CD14-positive monocyte (primary cell): ENCODE measurements around the gene DPP10. TPM values are rescaled to one million over a fixed set of nuclear protein-coding genes. Genes with fewer than 3 reads are reported as not detected.
"Not testable (repeated sequence)": the region's sequence is repeated elsewhere in the genome, so short reads cannot be mapped to it uniquely, and the experiment has no call there.

Experiments used
- DNase-seq, 3 donors: peaks; one replicate each; pipeline ENCODE4 v3.0.0-alpha.2; 2011 to 2022
- H2AFZ ChIP-seq: 2 replicates; pipeline ENCODE4 v1.6.0; 2012; ENCODE audit warnings: mild to moderate bottlenecking, low read depth, low read length, inconsistent platforms; ENCODE audit not compliant: insufficient read depth, poor library complexity, severe bottlenecking
- H3K27ac ChIP-seq, 2 donors: 1 replicate in 1 of 2; 2 replicates in 1 of 2; pipeline ENCODE4 v1.5.1; 2012 to 2013; ENCODE audit warnings: low read length in 2 of 2, control low read depth in 1 of 2, inconsistent platforms in 1 of 2, low read depth in 1 of 2, mild to moderate bottlenecking in 1 of 2
- H3K27me3 ChIP-seq, 2 donors: one replicate each; pipeline versions ENCODE4 v1.6.0 to v1.6.1; 2011 to 2013; ENCODE audit warnings: low read length in 2 of 2; ENCODE audit not compliant: control insufficient read depth in 2 of 2, insufficient read depth in 2 of 2
- H3K36me3 ChIP-seq, 2 donors: replicated peaks in 1 of 2; 1 replicate in 1 of 2; 2 replicates in 1 of 2; pipeline versions ENCODE4 v1.5.1 to v1.6.1; 2012 to 2013; ENCODE audit warnings: low read length in 2 of 2, control low read depth in 1 of 2, inconsistent platforms in 1 of 2, mild to moderate bottlenecking in 1 of 2; ENCODE audit not compliant: insufficient read depth in 2 of 2, control insufficient read depth in 1 of 2
- H3K4me1 ChIP-seq, 2 donors: 1 replicate in 1 of 2; 2 replicates in 1 of 2; pipeline versions ENCODE4 v1.5.1 to v1.6.1; 2012 to 2013; ENCODE audit warnings: low read length in 2 of 2, control low read depth in 1 of 2, inconsistent platforms in 1 of 2, mild to moderate bottlenecking in 1 of 2, moderate library complexity in 1 of 2; ENCODE audit not compliant: insufficient read depth in 2 of 2, control insufficient read depth in 1 of 2
- H3K4me2 ChIP-seq: replicated peaks from 2 replicates; pipeline ENCODE3; 2012; ENCODE audit warnings: low read length, moderate library complexity, mild to moderate bottlenecking; ENCODE audit not compliant: poor library complexity, severe bottlenecking; ENCODE audit errors: extremely low read depth
- H3K4me3 ChIP-seq, 3 experiments: fragments of 200-600 bp in 1 of 3; sonication (generic) in 1 of 3; replicated peaks in 1 of 3; 1 replicate in 2 of 3; 2 replicates in 1 of 3; pipeline ENCODE4 v1.5.1; 2011 to 2013; ENCODE audit warnings: low read length in 3 of 3, mild to moderate bottlenecking in 3 of 3, control low read depth in 2 of 3, low read depth in 2 of 3, inconsistent platforms in 1 of 3, moderate library complexity in 1 of 3
- H3K79me2 ChIP-seq: 2 replicates; pipeline ENCODE4 v1.6.0; 2012; ENCODE audit warnings: mild to moderate bottlenecking, control low read depth, inconsistent platforms, low read length, moderate library complexity; ENCODE audit not compliant: insufficient read depth
- H3K9ac ChIP-seq: 2 replicates; pipeline ENCODE4 v1.6.0; 2017; ENCODE audit warnings: low read length, mild to moderate bottlenecking; ENCODE audit not compliant: insufficient read depth, poor library complexity, severe bottlenecking
- H3K9me3 ChIP-seq, 2 donors: replicated peaks in 1 of 2; 1 replicate in 1 of 2; 2 replicates in 1 of 2; pipeline versions ENCODE4 v1.5.1 to v1.6.1; 2012 to 2013; ENCODE audit warnings: low read length in 2 of 2, control low read depth in 1 of 2; ENCODE audit not compliant: control insufficient read depth in 1 of 2, insufficient read depth in 1 of 2
- H4K20me1 ChIP-seq: 2 replicates; pipeline ENCODE4 v1.6.0; 2012; ENCODE audit warnings: mild to moderate bottlenecking, low read length, control low read depth, moderate library complexity; ENCODE audit not compliant: insufficient read depth
- H3K27ac Mint-ChIP-seq, 7 donors: one replicate each; pipeline ENCODE4 v1.8.0; 2020; ENCODE audit warnings: mild to moderate bottlenecking in 7 of 7, mixed read lengths in 7 of 7, moderate library complexity in 6 of 7, inconsistent platforms in 2 of 7
- H3K27me3 Mint-ChIP-seq, 3 donors: one replicate each; pipeline ENCODE4 v1.8.0; 2021 to 2022; ENCODE audit warnings: low read depth in 3 of 3, mild to moderate bottlenecking in 3 of 3, mixed read lengths in 3 of 3, moderate library complexity in 3 of 3, inconsistent platforms in 1 of 3
- H3K36me3 Mint-ChIP-seq, 2 donors: one replicate each; pipeline ENCODE4 v1.8.0; 2020; ENCODE audit warnings: mixed read lengths in 2 of 2, inconsistent platforms in 1 of 2, mild to moderate bottlenecking in 1 of 2
- H3K4me1 Mint-ChIP-seq: one replicate; pipeline ENCODE4 v1.8.0; 2020; ENCODE audit warnings: mild to moderate bottlenecking, mixed read lengths
- H3K4me3 Mint-ChIP-seq, 2 donors: one replicate each; pipeline ENCODE4 v1.8.0; 2020; ENCODE audit warnings: mild to moderate bottlenecking in 2 of 2, mixed read lengths in 2 of 2, moderate library complexity in 1 of 2
- H3K9me3 Mint-ChIP-seq, 7 donors: one replicate each; pipeline ENCODE4 v1.8.0; 2020 to 2022; ENCODE audit warnings: mixed read lengths in 7 of 7, mild to moderate bottlenecking in 6 of 7, moderate library complexity in 6 of 7, inconsistent platforms in 2 of 7
- CTCF ChIP-seq: fragments of 200-600 bp; IDR thresholded peaks from one replicate; pipeline ENCODE4 v1.8.0; 2022; ENCODE audit warnings: antibody characterized with exemption, mild to moderate bottlenecking
- WGBS: methylation state at CpG from one replicate; pipeline ENCODE4 v1.1.5; 2013; ENCODE audit warnings: missing lambda C conversion rate; ENCODE audit not compliant: insufficient coverage; 5-methylcytosine and 5-hydroxymethylcytosine counted together
- intact Hi-C, 2 donors: fragments of 100-400 bp; cut with micrococcal nuclease; formaldehyde crosslinking; loops; one replicate each; pipeline versions ENCODE4 v1.15.0 to v1.15.1; 2023
- polyA plus RNA-seq, 3 donors: library from polyadenylated mRNA; depleted of rRNA in 1 of 3; unstranded in 2 of 3; stranded (reverse) in 1 of 3; fragments of 300-500 nt in 2 of 3; fragments of >200 nt in 1 of 3; fragmentation: Illumina TruSeq in 2 of 3; gene quantifications; 1 replicate in 2 of 3; 2 replicates in 1 of 3; pipeline ENCODE4 v1.2.3, GENCODE V29; 2012 to 2021

The DPP10 gene
- polyA plus RNA-seq, 3 donors: not detected

DNA sequence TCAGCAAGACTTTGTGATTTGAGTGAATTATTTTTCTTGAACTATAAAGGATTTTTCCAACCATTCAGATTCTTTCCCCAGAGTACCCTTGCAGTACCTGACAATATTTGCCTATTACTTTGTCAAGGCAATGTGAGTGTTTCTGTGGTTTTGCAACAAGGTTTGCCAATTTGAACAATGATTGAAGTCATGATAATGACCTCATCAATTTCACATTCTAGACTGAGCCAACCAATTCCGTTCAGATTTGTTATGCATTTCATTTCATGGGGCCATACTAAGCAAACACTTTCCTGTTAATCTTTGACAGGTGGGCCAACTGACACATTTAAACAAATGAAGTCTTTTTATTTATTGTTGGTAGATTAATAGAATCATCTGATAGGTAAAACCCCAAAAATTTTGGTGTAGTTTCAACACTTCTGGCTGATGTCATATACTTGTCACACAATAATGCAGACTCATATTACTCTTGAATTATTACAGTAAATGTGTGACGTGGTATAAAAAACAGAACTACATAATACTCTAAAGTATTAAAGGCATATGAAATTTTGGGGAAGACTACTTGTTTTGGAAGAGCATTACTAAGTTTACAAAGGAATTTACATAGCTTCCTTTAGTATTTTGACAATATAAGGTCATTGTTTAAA, 526.4 kb downstream of the DPP10 start:
- Histone ChIP-seq H3K36me3 (no peaks in the 10 kb centered on the region), H3K9me3 (no peaks in the 10 kb centered on the region), H3K9ac (no peak overlapping the region), H2AFZ (no peak overlapping the region), H4K20me1 (no peaks in the 10 kb centered on the region), H3K4me1 (no peaks in the 10 kb centered on the region), H3K79me2 (no peaks in the 10 kb centered on the region), H3K4me3 (no peak overlapping the region), H3K4me2 (no peak overlapping the region), H3K27ac (no peak overlapping the region), H3K27me3 (no peaks in the 10 kb centered on the region)
- Mint-ChIP-seq H3K9me3 (peaks cover 0 to 9% (median 2%) of the 10 kb centered on the region in 7 donors), H3K36me3 (no peaks in the 10 kb centered on the region), H3K27me3 (peaks cover 0 to 1% (median 0%) of the 10 kb centered on the region in 3 donors), H3K4me1 (no peaks in the 10 kb centered on the region), H3K4me3 (no peak overlapping the region), H3K27ac (no peak overlapping the region)
- DNase-seq: no peak
- 100% methylated on average over 1 of the region's 2 CpGs for WGBS
- TF ChIP-seq CTCF: no peak
- intact Hi-C loops: no loop called here

DNA sequence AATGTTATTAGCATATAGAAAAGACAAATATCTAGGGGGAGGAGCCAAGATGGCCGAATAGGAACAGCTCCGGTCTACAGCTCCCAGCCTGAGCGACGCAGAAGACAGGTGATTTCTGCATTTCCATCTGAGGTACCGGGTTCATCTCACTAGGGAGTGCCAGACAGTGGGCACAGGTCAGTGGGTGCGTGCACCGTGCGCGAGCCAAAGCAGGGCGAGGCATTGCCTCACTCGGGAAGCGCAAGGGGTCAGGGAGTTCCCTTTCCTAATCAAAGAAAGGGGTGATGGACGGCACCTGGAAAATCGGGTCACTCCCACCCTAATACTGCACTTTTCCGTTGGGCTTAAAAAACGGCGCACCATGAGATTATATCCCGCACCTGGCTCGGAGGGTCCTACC, 561.9 kb downstream of the DPP10 start:
- H3K4me1 ChIP-seq, H3K27ac Mint-ChIP-seq, H3K4me2 ChIP-seq, H3K27me3 ChIP-seq, H3K9me3 ChIP-seq, H3K27ac ChIP-seq, H3K79me2 ChIP-seq, H4K20me1 ChIP-seq, H2AFZ ChIP-seq, H3K27me3 Mint-ChIP-seq, H3K4me3 ChIP-seq, H3K36me3 Mint-ChIP-seq, H3K9ac ChIP-seq, intact Hi-C loops, H3K36me3 ChIP-seq, DNase-seq, H3K4me1 Mint-ChIP-seq, H3K4me3 Mint-ChIP-seq: not testable (repeated sequence)
- peaks cover 0 to 14% (median 7%) of the 10 kb centered on the region in 7 donors for H3K9me3 Mint-ChIP-seq
- WGBS: no CpG with 5 or more reads among the region's 19 CpGs
